Activated CD4-positive, alpha-beta T cell treated with anti-CD3 and anti-CD28 coated beads for 36 hours (primary cell): ENCODE results near the gene SPEM2. TPM values are rescaled to one million over a fixed set of nuclear protein-coding genes. Genes with fewer than 3 reads are reported as not detected.

Experiments
- ATAC-seq: fragments of 200-7000 bp; cut with Tn5 transposase; one replicate; pipeline ENCODE4 v1.10.0; 2021; ENCODE audit warnings: mild to moderate bottlenecking, moderate library complexity
- CTCF ChIA-PET: fragments of 350-600 bp; sonication (Branson Sonifier 250); formaldehyde crosslinking; loops from one replicate; lab custom pipeline; 2021; ENCODE audit warnings: antibody characterized with exemption; lab: Charles Lee
- POLR2A ChIA-PET: fragments of 350-600 bp; sonication (Branson Sonifier 250); formaldehyde crosslinking; loops from one replicate; lab custom pipeline; 2021; ENCODE audit warnings: antibody characterized with exemption, inconsistent platforms; lab: Charles Lee
- DNase-seq: peaks from one replicate; pipeline ENCODE4 v3.0.0-alpha.2; 2020
- H3K27ac Mint-ChIP-seq: one replicate; pipeline ENCODE4 v1.8.0; 2021; ENCODE audit warnings: mixed read lengths
- H3K27me3 Mint-ChIP-seq: one replicate; pipeline ENCODE4 v1.8.0; 2021; ENCODE audit warnings: mixed read lengths
- H3K36me3 Mint-ChIP-seq: one replicate; pipeline ENCODE4 v1.8.0; 2021; ENCODE audit warnings: low read depth, mixed read lengths
- H3K4me1 Mint-ChIP-seq: one replicate; pipeline ENCODE4 v1.8.0; 2021; ENCODE audit warnings: mixed read lengths
- H3K4me3 Mint-ChIP-seq: one replicate; pipeline ENCODE4 v1.8.0; 2021; ENCODE audit warnings: mild to moderate bottlenecking, moderate library complexity, mixed read lengths
- H3K9me3 Mint-ChIP-seq: one replicate; pipeline ENCODE4 v1.8.0; 2021; ENCODE audit warnings: low read depth, mixed read lengths
- intact Hi-C, 2 experiments: fragments of 100-400 bp; cut with DNase I in 1 of 2; cut with micrococcal nuclease in 1 of 2; formaldehyde crosslinking; loops; one replicate each; pipeline versions ENCODE4 v1.14.2 to v1.15.1; 2022 to 2024; cut with DNase I, micrococcal nuclease
- total RNA-seq, 2 experiments: library from RNA; stranded (reverse); gene quantifications; one replicate each; pipeline ENCODE4 v1.2.3, GENCODE V29; 2021

Gene SPEM2
- total RNA-seq, 2 experiments from 2014 or later: not detected

- ChIA-PET CTCF (no interaction called here), POLR2A (no interaction called here)
- peaks cover 26% of the 10 kb centered on the region for H3K4me1 Mint-ChIP-seq
- H3K36me3 Mint-ChIP-seq: peaks cover 27% of the 10 kb centered on the region
- intact Hi-C loops: no loop called here
- no peak overlapping the region for H3K4me3 Mint-ChIP-seq
- H3K9me3 Mint-ChIP-seq: no peaks in the 10 kb centered on the region
- DNase-seq: no peak
- H3K27me3 Mint-ChIP-seq: no peaks in the 10 kb centered on the region
- no peak overlapping the region for H3K27ac Mint-ChIP-seq
- no peak for ATAC-seq
Measured at GRCh38 chr17:7391307-7391706, 34.1 kb upstream of the SPEM2 start.

DNA sequence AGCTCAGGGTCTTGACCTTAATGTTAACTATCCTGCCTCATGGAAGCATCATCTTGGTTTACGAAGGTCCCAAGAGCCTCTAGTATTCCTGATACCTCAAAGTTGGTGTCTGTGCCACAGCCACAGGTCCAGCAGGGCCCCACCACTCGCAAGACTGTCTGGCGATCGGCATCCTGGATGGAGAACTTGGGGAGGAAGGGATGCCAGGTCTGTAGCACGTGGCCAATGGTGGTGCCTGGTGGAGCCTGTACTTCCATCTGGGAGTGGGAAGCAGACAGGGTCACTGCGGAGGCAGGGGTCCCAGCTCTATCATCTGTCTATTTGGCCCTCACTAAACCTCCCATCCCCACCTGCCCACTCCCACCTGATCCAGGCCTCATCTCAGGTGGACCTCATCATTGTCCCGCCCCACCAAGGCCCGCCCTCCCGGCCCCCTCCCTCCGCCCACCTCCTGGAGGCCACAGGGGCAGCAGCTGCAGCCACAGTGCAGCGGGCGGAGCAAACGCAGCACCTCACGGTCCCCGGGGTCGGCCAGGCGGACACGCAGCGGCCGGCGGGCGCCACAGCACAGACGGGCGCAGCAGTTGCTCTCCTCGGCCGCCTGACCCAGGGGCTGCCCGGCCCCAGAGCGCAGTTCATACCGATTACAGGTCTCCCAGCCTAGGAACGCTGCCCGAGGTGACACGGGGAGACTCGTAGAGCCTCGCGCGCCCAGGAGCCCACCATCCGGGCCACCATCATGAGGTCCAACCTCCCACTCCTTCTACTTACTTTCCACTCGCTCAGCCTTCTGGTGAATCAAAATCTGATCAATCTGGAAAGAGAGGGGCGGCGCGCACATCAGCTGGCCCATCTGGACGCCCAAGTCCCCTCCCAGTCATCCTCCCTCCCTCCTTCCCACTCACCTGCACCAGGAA is 32.5 kb upstream of the SPEM2 start:
- no peak for DNase-seq
- Mint-ChIP-seq H3K4me3 (peak overlapping the region; percentile 88), H3K27ac (peak overlapping the region; percentile 31), H3K9me3 (no peaks in the 10 kb centered on the region), H3K36me3 (peaks cover 25% of the 10 kb centered on the region), H3K4me1 (peaks cover 26% of the 10 kb centered on the region), H3K27me3 (no peaks in the 10 kb centered on the region)
- POLR2A ChIA-PET: no interaction called here
- CTCF ChIA-PET: interaction anchor here (0.7 to 1.2 kb wide), 2 partner anchors 11 to 51 kb away, joined by 3 read pairs; no protein-coding TSS in a partner anchor
- ATAC-seq: no peak
- intact Hi-C loops: no loop called here

- H3K36me3 Mint-ChIP-seq: peaks cover 25% of the 10 kb centered on the region
- H3K27me3 Mint-ChIP-seq: no peaks in the 10 kb centered on the region
- CTCF ChIA-PET: interaction anchor here (0.6 to 1.3 kb wide), 7 partner anchors 9 to 199 kb away, joined by 3 to 4 read pairs (median 3); partner anchors contain the start of gene TMEM256
- POLR2A ChIA-PET: interaction anchor here (0.6 to 1.0 kb wide), 2 partner anchors 50 to 79 kb away, joined by 3 to 4 read pairs; no protein-coding TSS in a partner anchor
- peaks cover 26% of the 10 kb centered on the region for H3K4me1 Mint-ChIP-seq
- ATAC-seq: peak; percentile 57
- peak overlapping the region; percentile 88 for H3K4me3 Mint-ChIP-seq
- intact Hi-C loops: loop anchor here (1.0 to 2.0 kb wide), 13 partner anchors 10 to 293 kb away; partner anchors contain the start of genes TMEM256 (in 2 of the 2), ELP5 (in 1 of the 2), NEURL4 (in 1 of the 2) and POLR2A (in 1 of the 2)
- H3K27ac Mint-ChIP-seq: peak overlapping the region; percentile 64
- peak; percentile 73 for DNase-seq
- H3K9me3 Mint-ChIP-seq: no peaks in the 10 kb centered on the region
Measured at GRCh38 chr17:7393613-7394451, 31.6 kb upstream of the SPEM2 start.

GRCh38 chr17:7394452-7395191 is 30.8 kb upstream of the SPEM2 start, which contains the start of gene PLSCR3:
PLSCR3 (minus strand) TSS chr17:7394525; CDS start chr17:7394110, 415 bp downstream.
- intact Hi-C loops: loop anchor here (1.0 to 2.0 kb wide), 13 partner anchors 10 to 292 kb away; partner anchors contain the start of genes TMEM256 (in 2 of the 2), ELP5 (in 1 of the 2), NEURL4 (in 1 of the 2) and POLR2A (in 1 of the 2)
- H3K27ac Mint-ChIP-seq: peak within 1 kb of the TSS; percentile 95
- peak; percentile 90 for DNase-seq
- H3K9me3 Mint-ChIP-seq: no peaks in the 10 kb centered on the region
- H3K4me1 Mint-ChIP-seq: peaks cover 26% of the 10 kb centered on the region
- ChIA-PET POLR2A (interaction anchor here (0.6 to 1.0 kb wide), 2 partner anchors 49 to 80 kb away, joined by 3 to 4 read pairs; no protein-coding TSS in a partner anchor), CTCF (interaction anchor here (0.6 to 1.3 kb wide), 6 partner anchors 8 to 198 kb away, joined by 3 to 4 read pairs (median 3); partner anchors contain the start of gene TMEM256)
- peaks cover 23% of the 10 kb centered on the region for H3K36me3 Mint-ChIP-seq
- ATAC-seq: peak; percentile 86
- no peaks in the 10 kb centered on the region for H3K27me3 Mint-ChIP-seq
- H3K4me3 Mint-ChIP-seq: peak within 1 kb of the TSS; percentile 88

GRCh38 chr17:7396147-7396546 is 29.3 kb upstream of the SPEM2 start:
- Mint-ChIP-seq H3K36me3 (peaks cover 16% of the 10 kb centered on the region), H3K4me3 (peak overlapping the region; percentile 6), H3K27me3 (no peaks in the 10 kb centered on the region), H3K27ac (no peak overlapping the region), H3K4me1 (peaks cover 22% of the 10 kb centered on the region), H3K9me3 (no peaks in the 10 kb centered on the region)
- intact Hi-C loops: no loop called here
- DNase-seq (no peak), ATAC-seq (no peak)
- CTCF ChIA-PET: no interaction called here
- POLR2A ChIA-PET: no interaction called here

DNA sequence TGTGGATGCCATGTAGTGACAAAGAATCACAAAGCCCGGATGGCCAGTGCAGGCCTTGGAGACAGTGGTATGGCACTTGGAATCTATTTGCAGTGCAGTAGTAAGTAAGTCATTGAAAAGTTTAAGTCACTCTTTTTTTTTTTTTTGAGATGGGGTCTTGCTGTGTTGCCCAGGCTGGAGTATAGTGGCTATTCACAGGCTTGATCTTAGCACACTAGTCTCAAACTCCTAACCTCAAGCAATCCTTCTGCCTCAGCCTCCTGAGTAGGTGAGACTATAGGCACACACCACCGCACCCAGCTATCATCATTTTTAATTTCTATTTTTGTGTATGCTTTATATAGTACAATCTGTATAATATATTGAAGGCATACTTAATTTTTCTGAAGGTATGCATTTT is 26.8 kb upstream of the SPEM2 start:
- Mint-ChIP-seq H3K9me3 (no peaks in the 10 kb centered on the region), H3K36me3 (peaks cover 2% of the 10 kb centered on the region), H3K27me3 (no peaks in the 10 kb centered on the region), H3K4me1 (peaks cover 12% of the 10 kb centered on the region), H3K27ac (no peak overlapping the region), H3K4me3 (no peak overlapping the region)
- intact Hi-C loops: no loop called here
- CTCF ChIA-PET: interaction anchor here (1.5 kb wide), 1 partner anchor 43 kb away, joined by 4 read pairs; no protein-coding TSS in a partner anchor
- POLR2A ChIA-PET: no interaction called here
- ATAC-seq: no peak
- no peak for DNase-seq

GRCh38 chr17:7403043-7403726 is 22.2 kb upstream of the SPEM2 start:
- Mint-ChIP-seq H3K27me3 (peaks cover 2% of the 10 kb centered on the region), H3K4me3 (peak overlapping the region; percentile 89), H3K9me3 (no peaks in the 10 kb centered on the region), H3K27ac (peak overlapping the region; percentile 77), H3K36me3 (peaks cover 2% of the 10 kb centered on the region), H3K4me1 (peaks cover 16% of the 10 kb centered on the region)
- ChIA-PET CTCF (interaction anchor here (0.6 to 1.5 kb wide), 5 partner anchors 9 to 113 kb away, joined by 3 to 13 read pairs (median 5); partner anchors contain the start of genes PLSCR3, TMEM102 and TMEM95), POLR2A (interaction anchor here (0.6 to 2.1 kb wide), 6 partner anchors 19 to 284 kb away, joined by 3 to 13 read pairs (median 3); partner anchors contain the start of genes TMEM102, TP53 and WRAP53)
- intact Hi-C loops: loop anchor here in 1 of 2 experiments (5.0 kb wide), 2 partner anchors 366 to 439 kb away; partner anchors contain the start of gene SLC16A13
- DNase-seq: peak; percentile 42
- ATAC-seq: no peak

GRCh38 chr17:7403727-7403976 is 21.8 kb upstream of the SPEM2 start:
- Mint-ChIP-seq H3K4me1 (peaks cover 16% of the 10 kb centered on the region), H3K27ac (peak overlapping the region; percentile 77), H3K4me3 (peak overlapping the region; percentile 89), H3K9me3 (no peaks in the 10 kb centered on the region), H3K27me3 (peaks cover 2% of the 10 kb centered on the region), H3K36me3 (peaks cover 2% of the 10 kb centered on the region)
- POLR2A ChIA-PET: interaction anchor here (1.0 to 2.1 kb wide), 5 partner anchors 33 to 283 kb away, joined by 3 to 13 read pairs (median 6); partner anchors contain the start of genes POLR2A, TMEM102, TP53 and WRAP53
- DNase-seq: no peak
- CTCF ChIA-PET: interaction anchor here (0.6 to 1.5 kb wide), 7 partner anchors 9 to 52 kb away, joined by 3 to 13 read pairs (median 3); partner anchors contain the start of genes PLSCR3, TMEM102 and TMEM95
- intact Hi-C loops: loop anchor here in 1 of 2 experiments (5.0 kb wide), 2 partner anchors 366 to 439 kb away; partner anchors contain the start of gene SLC16A13
- ATAC-seq: no peak

GRCh38 chr17:7403977-7404736 is 21.3 kb upstream of the SPEM2 start, which contains the start of gene TMEM256:
TMEM256 (minus strand) TSS chr17:7404097; CDS start chr17:7404084, 13 bp downstream.
- ChIA-PET CTCF (interaction anchor here (0.5 to 1.5 kb wide), 10 partner anchors 10 to 453 kb away, joined by 3 to 13 read pairs (median 3); partner anchors contain the start of genes CYB5D1, NAA38, PLSCR3 and TMEM102), POLR2A (interaction anchor here (0.5 to 2.1 kb wide), 7 partner anchors 32 to 283 kb away, joined by 3 to 13 read pairs (median 3); partner anchors contain the start of genes POLR2A, TMEM102, TP53 and WRAP53)
- DNase-seq (peak; percentile 99), ATAC-seq (peak; percentile 94)
- H3K4me3 Mint-ChIP-seq: peak within 1 kb of the TSS; percentile 89
- intact Hi-C loops: loop anchor here (1.0 to 5.0 kb wide), 21 partner anchors 10 to 529 kb away; partner anchors contain the start of genes PLSCR3 (in 2 of the 2), POLR2A (in 2 of the 2), TMEM102 (in 2 of the 2) and CNTROB (in 1 of the 2)
- peak within 1 kb of the TSS; percentile 92 for H3K27ac Mint-ChIP-seq
- peaks cover 2% of the 10 kb centered on the region for H3K36me3 Mint-ChIP-seq
- H3K4me1 Mint-ChIP-seq: peaks cover 16% of the 10 kb centered on the region
- H3K27me3 Mint-ChIP-seq: peaks cover 2% of the 10 kb centered on the region
- no peaks in the 10 kb centered on the region for H3K9me3 Mint-ChIP-seq
